Skeletal muscle cell (primary cell): Measurements from ENCODE around the gene OSBP2.

Source experiments
- DNase-seq: peaks from one replicate; pipeline ENCODE4 v3.0.0-alpha.2; 2010; ENCODE audit warnings: low read depth
- H3K4me3 ChIP-seq: 2 replicates; pipeline ENCODE4 v1.5.1; 2011; ENCODE audit warnings: low read depth, mild to moderate bottlenecking, control low read depth, low read length, moderate library complexity

Gene OSBP2

GRCh38 chr22:30790366-30790765, 95.7 kb downstream of the OSBP2 start:
- no peak for DNase-seq
- no peak overlapping the region for H3K4me3 ChIP-seq

DNA sequence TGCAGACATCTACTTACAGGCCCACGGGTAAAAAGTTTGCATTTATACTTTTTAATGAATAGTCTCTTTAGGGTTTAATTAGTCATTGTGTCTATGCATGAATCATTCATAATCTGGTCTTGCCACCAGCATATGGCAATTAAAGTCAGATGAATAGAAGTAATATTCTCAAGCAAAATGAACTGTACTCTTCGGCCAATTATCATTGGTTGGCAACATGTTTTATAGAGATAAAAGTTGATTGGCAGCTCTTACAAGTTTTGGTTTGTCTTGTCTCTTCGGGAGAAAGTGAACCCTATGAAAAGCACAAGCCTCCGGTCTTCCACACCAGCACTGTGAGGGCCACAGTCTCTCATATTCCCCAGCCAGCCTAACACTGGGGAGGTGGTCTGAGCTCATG, 97.8 kb downstream of the OSBP2 start:
- no peak overlapping the region for H3K4me3 ChIP-seq
- DNase-seq = no peak

DNA sequence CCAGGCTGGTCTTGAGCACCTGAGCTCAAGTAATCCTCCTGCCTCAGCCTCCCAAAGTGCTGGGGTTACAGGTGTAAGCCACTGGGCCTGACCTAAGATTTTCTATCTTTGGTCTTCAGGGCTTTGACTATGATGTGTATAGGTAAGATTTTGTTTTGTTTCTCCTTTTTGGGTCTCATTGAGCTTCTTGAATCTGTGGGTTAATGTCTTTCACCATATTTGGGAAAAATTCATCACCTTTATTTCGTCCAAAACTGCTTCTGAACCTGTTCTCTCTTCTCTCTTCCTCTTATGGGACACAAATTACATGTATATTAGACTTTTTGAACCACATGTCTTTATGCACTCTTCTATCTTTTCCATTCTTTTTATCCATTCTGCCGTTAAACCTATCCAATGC, 100.4 kb downstream of the OSBP2 start:
- no peak for DNase-seq
- no peak overlapping the region for H3K4me3 ChIP-seq

- no peak for DNase-seq
- no peak overlapping the region for H3K4me3 ChIP-seq
Measured at GRCh38 chr22:30801695-30802094, 107.0 kb downstream of the OSBP2 start.

- peak; percentile 78 for DNase-seq
- H3K4me3 ChIP-seq = peak overlapping the region; percentile 47
Measured at GRCh38 chr22:30802202-30803166, 107.8 kb downstream of the OSBP2 start.

- H3K4me3 ChIP-seq = no peak overlapping the region
Measured at GRCh38 chr22:30803679-30804078, 109.0 kb downstream of the OSBP2 start.

GRCh38 chr22:30804626-30805025, 110.0 kb downstream of the OSBP2 start:
- no peak for DNase-seq
- no peak overlapping the region for H3K4me3 ChIP-seq

More at GRCh38 chr22:30803679-30804078, 109.0 kb downstream of the OSBP2 start:
- DNase-seq = no peak

DNA sequence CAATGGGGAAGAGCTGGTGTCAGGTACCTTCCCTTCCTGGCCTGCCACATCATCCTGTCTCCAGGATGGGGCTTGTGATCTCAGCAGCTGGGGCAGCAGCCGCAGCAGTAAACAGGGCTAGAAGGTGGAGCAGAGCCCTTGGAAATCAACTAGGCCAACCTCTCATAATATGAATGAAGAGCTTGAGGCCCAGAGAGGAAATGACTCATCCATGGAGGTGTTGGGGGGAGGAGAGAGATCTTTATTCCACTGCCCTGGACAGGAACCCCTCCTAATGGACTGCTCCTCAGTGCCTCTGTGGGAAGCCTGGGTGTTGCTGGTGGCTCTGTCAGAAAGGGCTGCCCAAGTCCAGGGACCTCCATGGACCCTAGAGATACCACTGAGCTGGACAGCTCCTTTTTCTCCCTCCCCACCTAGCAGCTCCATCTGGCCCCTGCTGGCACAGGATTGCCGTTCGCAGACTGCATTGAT, 111.8 kb downstream of the OSBP2 start:
- no peak for DNase-seq
- H3K4me3 ChIP-seq = no peak overlapping the region

- DNase-seq = peak; percentile 7
- no peak overlapping the region for H3K4me3 ChIP-seq
Measured at GRCh38 chr22:30809086-30809485, 114.4 kb downstream of the OSBP2 start.

DNA sequence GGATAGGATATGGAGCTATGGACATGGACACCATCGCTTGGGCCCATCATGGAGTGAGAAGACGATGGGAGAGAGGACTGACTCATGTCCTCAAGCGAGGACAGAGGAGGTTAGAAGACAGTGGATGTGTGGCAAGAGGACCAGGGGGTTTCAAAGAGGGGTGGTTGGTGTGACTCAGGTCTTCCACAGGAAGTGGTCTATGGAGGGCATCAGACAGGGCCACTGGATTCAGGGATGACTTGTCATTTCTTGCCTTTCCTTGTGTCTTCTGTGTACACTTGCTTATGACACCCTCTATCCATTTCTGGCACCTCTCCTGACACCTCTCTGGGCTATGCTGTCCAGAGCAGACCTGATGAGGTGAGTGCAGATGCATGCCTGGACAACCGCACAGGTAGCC, 115.4 kb downstream of the OSBP2 start:
- no peak overlapping the region for H3K4me3 ChIP-seq
- DNase-seq = no peak

DNA sequence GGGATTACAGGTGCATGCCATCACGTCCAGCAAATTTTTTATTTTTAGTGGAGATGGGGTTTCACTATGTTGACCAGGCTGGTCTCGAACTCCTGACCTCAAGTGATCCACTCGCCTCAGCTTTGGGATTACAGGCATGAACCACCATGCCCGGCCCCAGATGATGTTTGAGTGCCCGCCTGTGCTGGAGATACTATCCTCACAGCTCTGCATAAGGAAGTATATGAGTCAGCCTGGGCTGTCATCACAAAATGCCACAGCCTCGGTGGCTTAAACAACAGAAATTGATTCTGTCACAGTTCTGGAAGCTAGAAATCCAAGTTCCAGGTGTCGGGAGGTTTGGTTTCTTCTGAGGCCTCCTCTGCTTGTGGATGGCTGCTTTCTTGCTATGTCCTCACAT, 119.3 kb downstream of the OSBP2 start:
- H3K4me3 ChIP-seq = no peak overlapping the region
- no peak for DNase-seq

GRCh38 chr22:30816413-30816812, 121.7 kb downstream of the OSBP2 start:
- no peak for DNase-seq

GRCh38 chr22:30821381-30821780, 126.7 kb downstream of the OSBP2 start:
- DNase-seq = no peak
- no peak overlapping the region for H3K4me3 ChIP-seq

More at GRCh38 chr22:30816413-30816812, 121.7 kb downstream of the OSBP2 start:
- no peak overlapping the region for H3K4me3 ChIP-seq

GRCh38 chr22:30821863-30822215, 127.2 kb downstream of the OSBP2 start:
- no peak for DNase-seq
- peak overlapping the region; percentile 54 for H3K4me3 ChIP-seq

GRCh38 chr22:30822216-30823014, 127.7 kb downstream of the OSBP2 start:
- no peak for DNase-seq
- peak overlapping the region; percentile 54 for H3K4me3 ChIP-seq

DNA sequence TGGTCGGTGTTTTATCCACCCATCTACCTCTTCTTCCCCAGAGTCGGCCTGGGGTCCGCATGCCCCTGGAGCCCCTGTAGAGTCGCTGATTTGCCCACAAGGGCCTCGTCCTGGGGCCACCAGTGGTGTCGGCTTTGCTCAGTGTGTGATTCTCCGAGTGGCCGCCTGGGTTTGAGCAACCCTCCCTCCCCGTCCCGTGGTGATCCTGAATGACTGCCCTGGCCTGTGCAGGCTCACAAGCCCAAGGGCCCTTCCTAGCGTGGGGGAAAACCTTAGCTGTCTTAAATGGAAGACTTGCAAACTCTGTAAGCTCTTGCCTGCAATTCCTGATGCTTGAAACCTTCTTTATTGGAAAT, 128.3 kb downstream of the OSBP2 start:
- no peak for DNase-seq
- peak overlapping the region; percentile 54 for H3K4me3 ChIP-seq

DNA sequence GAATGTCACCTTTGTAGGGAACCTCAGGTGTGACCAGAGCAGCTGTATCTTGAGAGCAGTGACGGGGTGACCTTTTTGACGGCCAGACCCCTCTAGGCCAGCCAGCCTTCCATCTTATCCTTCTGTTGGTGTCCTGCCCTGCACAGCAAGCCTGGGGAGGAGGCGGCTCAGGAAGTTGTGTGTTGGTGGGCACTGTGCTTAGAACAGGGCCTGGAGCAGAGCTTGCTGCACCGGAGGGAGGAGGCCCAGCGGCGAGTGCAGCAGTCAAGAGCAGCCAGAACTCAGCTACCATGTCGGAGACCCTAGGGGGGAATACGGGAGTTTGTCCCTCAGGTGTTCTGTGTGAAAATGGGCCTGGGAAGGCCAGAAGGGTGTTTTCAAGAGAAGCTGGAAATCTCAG, 129.4 kb downstream of the OSBP2 start:
- H3K4me3 ChIP-seq = no peak overlapping the region
- no peak for DNase-seq

GRCh38 chr22:30824711-30825110, 130.0 kb downstream of the OSBP2 start:
- H3K4me3 ChIP-seq = no peak overlapping the region
- no peak for DNase-seq

DNA sequence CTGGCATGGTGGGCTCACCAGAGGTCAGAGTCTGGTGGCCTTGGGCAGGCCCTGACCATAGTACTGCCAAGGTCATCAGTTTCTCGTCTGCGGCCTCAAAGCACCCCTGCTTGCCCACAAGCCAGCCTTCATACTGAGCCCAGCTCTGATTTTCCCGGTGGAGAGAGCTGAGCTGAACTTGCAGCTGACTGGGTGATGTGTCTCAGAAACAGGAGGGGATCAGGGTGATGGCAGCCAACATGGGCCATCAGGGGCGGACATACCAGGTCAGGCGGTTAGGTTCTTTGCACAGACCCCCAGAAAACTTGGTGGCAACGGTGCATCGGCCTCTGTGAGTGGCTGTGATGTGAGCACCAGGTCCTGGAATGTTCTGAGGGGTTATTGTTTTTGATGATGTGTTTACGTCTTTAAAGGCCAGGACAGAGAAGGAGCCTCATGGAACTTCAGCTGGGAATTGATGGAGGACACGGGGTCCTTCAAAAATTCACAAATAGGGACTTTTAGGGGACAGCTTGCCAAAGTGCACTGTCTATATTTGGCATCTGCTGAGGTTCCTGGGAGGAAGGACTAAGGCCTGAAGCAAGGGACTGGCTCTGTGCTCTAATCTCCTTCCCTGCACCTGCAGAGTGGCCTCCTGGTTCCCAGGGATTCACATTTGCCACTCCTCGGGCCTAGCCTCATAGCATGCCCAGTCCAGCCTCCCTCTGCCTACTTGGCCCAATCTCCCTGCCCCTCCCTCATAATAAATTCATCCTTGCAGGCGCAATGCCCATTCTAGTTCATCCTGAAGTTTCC, 131.2 kb downstream of the OSBP2 start:
- no peak for DNase-seq
- no peak overlapping the region for H3K4me3 ChIP-seq
